ENCODE results near the gene CLIP3. TPM values are rescaled to one million over a fixed set of nuclear protein-coding genes. Genes with fewer than 3 reads are reported as not detected.
A peak's percentile ranks its signal among the peaks of the same experiment; 100 is the strongest.

The CLIP3 gene
- total and polyA plus RNA-seq, 2 experiments from 2014 or later = 14.9 to 49.0 TPM

DNA sequence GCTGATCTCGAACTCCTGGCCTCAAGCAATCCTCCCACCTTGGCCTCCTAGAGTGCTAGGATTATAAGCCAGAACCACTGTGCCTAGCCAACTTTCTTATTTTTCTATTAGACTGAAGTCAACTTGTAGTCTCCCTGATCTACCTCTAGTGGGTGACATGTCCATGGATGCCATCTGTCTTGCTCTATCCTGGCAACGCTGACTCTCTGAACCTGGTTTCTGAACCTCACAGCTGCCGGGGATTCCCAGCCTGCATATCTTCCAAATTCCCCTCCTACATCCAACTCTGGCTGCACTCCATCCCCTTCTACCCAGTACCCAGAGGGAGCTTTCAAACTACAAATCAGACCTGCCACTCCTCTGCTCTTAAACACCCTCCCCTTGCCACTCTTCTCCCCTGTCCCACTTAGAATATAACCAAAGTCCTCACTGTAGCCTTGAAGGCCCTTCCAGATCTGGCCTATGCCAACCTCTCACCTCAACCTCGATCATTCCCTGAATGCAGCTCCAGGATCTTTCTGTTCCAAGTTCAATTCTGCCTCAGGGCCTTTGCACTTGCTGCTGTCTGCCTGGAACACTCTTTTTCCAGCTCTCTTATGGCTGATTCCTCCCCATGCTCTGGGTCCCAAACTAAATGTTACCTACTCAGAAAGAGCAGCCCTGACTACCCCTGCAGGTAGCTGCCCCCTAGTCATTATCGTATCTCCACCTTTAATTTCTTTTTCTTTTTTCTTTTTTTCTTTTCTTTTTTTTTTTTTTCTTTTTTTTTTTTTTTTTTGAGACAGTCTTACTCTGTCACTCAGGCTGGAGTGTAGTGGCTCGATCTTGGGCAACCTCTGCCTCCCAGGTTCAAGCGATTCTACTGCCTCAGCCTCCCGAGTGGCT lies 2.2 kb downstream of the CLIP3 start:
- TF ChIP-seq EZH2 (IDR thresholded peaks at IDR 0.05; ENCODE audit: insufficient read depth, poor library complexity, severe bottlenecking) = no peak
- no peak for TF ChIP-seq EZH2phosphoT487 (IDR thresholded peaks at IDR 0.05; ENCODE audit: insufficient read depth, low read depth)
- H3K9me2 ChIP-seq (ENCODE audit: insufficient read depth) = no peaks in the 10 kb centered on the region
- H3K4me3 ChIP-seq = no peak overlapping the region
- peaks cover 7% of the 10 kb centered on the region; the same call in 1 of the 2 replicates for H3K79me2 ChIP-seq (ENCODE audit: insufficient read depth)
- peaks cover 8% of the 10 kb centered on the region for H3K4me1 ChIP-seq (ENCODE audit: insufficient read depth)
- H3K9ac ChIP-seq = no peak overlapping the region
- no peaks in the 10 kb centered on the region for H3K9me3 ChIP-seq (ENCODE audit: low read depth)
- H2AFZ ChIP-seq = no peak overlapping the region
- H4K20me1 ChIP-seq (ENCODE audit: insufficient read depth) = no peaks in the 10 kb centered on the region
- no peak overlapping the region for H3K27ac ChIP-seq
- H3F3A ChIP-seq (ENCODE audit: insufficient read depth) = no peaks in the 10 kb centered on the region
- H3K36me3 ChIP-seq (ENCODE audit: low read depth) = 0 out of 2 replicates have a peak, but pooled peaks cover 3% of the 10 kb centered on the region
- peak; percentile 38 for DNase-seq
- in situ Hi-C loops (cut with MboI) = no loop called here
- H3K4me2 ChIP-seq (ENCODE audit: unreplicated experiment) = no peak overlapping the region
- H3K27me3 ChIP-seq (replicated peaks; ENCODE audit: insufficient read depth) = no peaks in the 10 kb centered on the region
- 89 to 90% methylated on average over 8 of the region's 8 CpGs for WGBS, 2 experiments (ENCODE audit: low coverage in 1 of 2, low lambda C conversion rate in 2 of 2, missing lambda C conversion rate in 2 of 2)

DNA sequence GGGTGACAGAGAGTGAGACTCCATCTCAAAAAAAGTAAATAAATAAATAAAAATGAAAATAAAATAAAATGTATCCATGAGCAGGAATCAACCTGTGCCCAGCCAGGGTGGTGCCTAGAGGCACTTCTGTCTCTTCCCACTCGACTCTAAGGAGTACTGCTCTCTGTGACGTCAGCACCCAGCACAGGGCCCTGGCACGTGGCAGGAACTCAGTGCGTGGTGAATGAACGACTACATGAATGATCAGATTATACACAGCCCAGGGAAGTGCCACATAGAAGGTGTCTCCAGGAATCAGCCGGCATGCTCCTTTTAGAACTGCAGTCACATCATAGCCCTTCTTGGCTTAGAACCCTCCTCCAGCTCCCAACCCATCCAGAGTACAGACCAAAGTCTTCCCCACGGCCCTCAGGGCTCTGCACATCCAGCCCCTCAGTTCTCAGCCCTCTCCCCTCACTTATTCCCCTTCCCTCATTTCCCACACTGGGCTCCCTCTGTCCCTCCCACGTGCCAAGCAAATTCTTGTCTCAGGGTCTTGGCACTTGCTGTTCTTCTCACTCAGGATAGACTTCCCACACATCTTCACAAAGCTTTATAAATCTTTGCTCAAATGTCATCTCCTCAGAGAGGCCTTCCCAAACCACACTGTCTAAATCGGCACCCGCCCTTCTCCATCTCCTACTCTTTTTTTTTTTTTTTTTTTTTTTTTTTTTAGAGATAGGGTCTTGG lies 4.2 kb downstream of the CLIP3 start:
- in situ Hi-C loops (cut with MboI) = no loop called here
- Histone ChIP-seq H4K20me1 (ENCODE audit: insufficient read depth) (no peaks in the 10 kb centered on the region), H3K9me3 (ENCODE audit: low read depth) (no peaks in the 10 kb centered on the region), H3F3A (ENCODE audit: insufficient read depth) (no peaks in the 10 kb centered on the region), H2AFZ (no peak overlapping the region), H3K36me3 (ENCODE audit: low read depth) (0 out of 2 replicates have a peak, but pooled peaks cover 9% of the 10 kb centered on the region), H3K4me1 (ENCODE audit: insufficient read depth) (peaks cover 8% of the 10 kb centered on the region), H3K27me3 (replicated peaks; ENCODE audit: insufficient read depth) (no peaks in the 10 kb centered on the region), H3K4me2 (ENCODE audit: unreplicated experiment) (no peak overlapping the region), H3K9ac (no peak overlapping the region), H3K4me3 (no peak overlapping the region), H3K9me2 (ENCODE audit: insufficient read depth) (no peaks in the 10 kb centered on the region), H3K79me2 (ENCODE audit: insufficient read depth) (peaks cover 7% of the 10 kb centered on the region; the same call in 1 of the 2 replicates), H3K27ac (no peak overlapping the region)
- no peak for TF ChIP-seq EZH2phosphoT487 (IDR thresholded peaks at IDR 0.05; ENCODE audit: insufficient read depth, low read depth)
- no peak for TF ChIP-seq EZH2 (IDR thresholded peaks at IDR 0.05; ENCODE audit: insufficient read depth, poor library complexity, severe bottlenecking)
- no peak for DNase-seq
- 75 to 78% methylated on average over 10 of the region's 10 CpGs for WGBS, 2 experiments (ENCODE audit: low coverage in 1 of 2, low lambda C conversion rate in 2 of 2, missing lambda C conversion rate in 2 of 2)

DNA sequence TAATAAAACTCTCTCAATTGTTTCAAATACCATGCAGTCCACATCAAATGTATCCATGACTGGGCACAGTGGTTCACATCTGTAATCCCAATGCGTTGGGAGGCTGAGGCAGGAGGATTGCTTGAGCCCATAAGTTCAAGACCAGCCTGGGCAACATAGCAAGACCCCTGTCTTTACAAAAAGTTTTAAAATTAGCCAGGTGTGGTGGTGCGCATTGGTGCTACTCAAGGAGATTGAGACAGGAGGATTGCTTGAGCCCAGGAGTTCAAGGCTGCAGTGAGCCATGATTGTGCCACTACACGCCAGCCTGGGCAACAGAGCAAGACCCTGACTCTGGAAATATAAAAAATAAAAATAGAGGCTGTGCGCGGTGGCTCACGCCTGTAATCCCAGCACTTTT lies 5.0 kb downstream of the CLIP3 start:
- H2AFZ ChIP-seq = no peak overlapping the region
- H3K27ac ChIP-seq = no peak overlapping the region
- H3K4me2 ChIP-seq (ENCODE audit: unreplicated experiment) = no peak overlapping the region
- H4K20me1 ChIP-seq (ENCODE audit: insufficient read depth) = no peaks in the 10 kb centered on the region
- H3F3A ChIP-seq (ENCODE audit: insufficient read depth) = no peaks in the 10 kb centered on the region
- H3K79me2 ChIP-seq (ENCODE audit: insufficient read depth) = peaks cover 7% of the 10 kb centered on the region; the same call in 1 of the 2 replicates
- H3K4me1 ChIP-seq (ENCODE audit: insufficient read depth) = peaks cover 8% of the 10 kb centered on the region
- in situ Hi-C loops (cut with MboI) = no loop called here
- H3K9me3 ChIP-seq (ENCODE audit: low read depth) = no peaks in the 10 kb centered on the region
- TF ChIP-seq EZH2 (IDR thresholded peaks at IDR 0.05; ENCODE audit: insufficient read depth, poor library complexity, severe bottlenecking) (no peak), EZH2phosphoT487 (IDR thresholded peaks at IDR 0.05; ENCODE audit: insufficient read depth, low read depth) (no peak)
- H3K4me3 ChIP-seq = no peak overlapping the region
- no peaks in the 10 kb centered on the region for H3K27me3 ChIP-seq (replicated peaks; ENCODE audit: insufficient read depth)
- no peaks in the 10 kb centered on the region for H3K9me2 ChIP-seq (ENCODE audit: insufficient read depth)
- peaks cover 14% of the 10 kb centered on the region; the same call in 1 of the 2 replicates for H3K36me3 ChIP-seq (ENCODE audit: low read depth)
- no peak overlapping the region for H3K9ac ChIP-seq
- no peak for DNase-seq
- 96 to 98% methylated on average over 6 of the region's 6 CpGs for WGBS, 2 experiments (ENCODE audit: low coverage in 1 of 2, low lambda C conversion rate in 2 of 2, missing lambda C conversion rate in 2 of 2)

DNA sequence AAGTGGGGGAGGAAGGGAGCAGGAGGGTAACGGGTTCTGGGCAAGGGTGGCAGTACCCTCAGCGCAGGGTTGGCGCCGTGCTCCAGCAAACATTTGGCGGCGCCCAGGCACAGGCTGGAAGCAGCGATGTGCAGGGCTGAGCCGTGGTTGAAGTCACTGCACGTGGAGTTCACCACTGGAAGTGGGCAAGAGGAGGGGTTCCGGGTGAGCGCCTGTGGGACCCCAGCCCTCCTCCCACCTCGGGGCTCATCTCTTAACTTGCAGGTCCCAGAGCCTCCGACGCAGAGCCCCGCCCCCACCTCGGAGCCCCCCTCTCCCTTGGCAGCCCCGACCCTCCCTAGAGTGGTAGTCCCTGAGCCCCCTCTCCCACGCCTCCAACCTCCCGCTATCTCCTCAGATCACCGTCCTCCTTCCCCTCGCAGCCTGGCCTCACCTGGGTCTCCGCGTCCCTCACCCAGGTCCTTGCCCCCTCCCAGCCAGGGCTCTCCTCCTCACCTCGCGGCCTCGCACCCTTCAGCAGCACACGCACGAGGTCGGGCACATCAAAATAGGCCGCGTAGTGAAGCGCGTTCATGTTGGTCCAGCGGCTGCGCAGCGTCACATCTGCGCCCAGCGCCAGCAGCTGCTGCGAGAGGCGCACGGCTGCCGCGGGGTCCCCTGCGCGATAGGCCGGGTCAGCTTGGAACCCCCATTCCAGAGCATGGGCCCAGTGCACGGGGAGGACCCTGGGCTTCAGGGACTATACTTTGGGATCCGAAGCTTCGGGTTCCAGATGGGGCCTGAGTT lies 6.4 kb downstream of the CLIP3 start:
- Histone ChIP-seq H3K9ac (no peak overlapping the region), H4K20me1 (ENCODE audit: insufficient read depth) (no peaks in the 10 kb centered on the region), H2AFZ (no peak overlapping the region), H3K4me2 (ENCODE audit: unreplicated experiment) (no peak overlapping the region), H3K9me3 (ENCODE audit: low read depth) (no peaks in the 10 kb centered on the region), H3K27me3 (replicated peaks; ENCODE audit: insufficient read depth) (no peaks in the 10 kb centered on the region), H3K9me2 (ENCODE audit: insufficient read depth) (no peaks in the 10 kb centered on the region), H3K79me2 (ENCODE audit: insufficient read depth) (no peaks in the 10 kb centered on the region), H3K27ac (no peak overlapping the region), H3K36me3 (ENCODE audit: low read depth) (peaks cover 14% of the 10 kb centered on the region; the same call in 1 of the 2 replicates), H3F3A (ENCODE audit: insufficient read depth) (no peaks in the 10 kb centered on the region), H3K4me1 (ENCODE audit: insufficient read depth) (0 out of 2 replicates have a peak, but pooled peaks cover under 1% of the 10 kb centered on the region), H3K4me3 (no peak overlapping the region)
- in situ Hi-C loops (cut with MboI) = no loop called here
- 95 to 97% methylated on average over 37 to 49 of the region's 49 CpGs for WGBS, 2 experiments (ENCODE audit: low coverage in 1 of 2, low lambda C conversion rate in 2 of 2, missing lambda C conversion rate in 2 of 2)
- TF ChIP-seq EZH2phosphoT487 (IDR thresholded peaks at IDR 0.05; ENCODE audit: insufficient read depth, low read depth) = no peak
- TF ChIP-seq EZH2 (IDR thresholded peaks at IDR 0.05; ENCODE audit: insufficient read depth, poor library complexity, severe bottlenecking) = no peak
- no peak for DNase-seq
